Measurements from ENCODE around the gene PRMT3.
"Not testable (repeated sequence)": the region's sequence is repeated elsewhere in the genome, so short reads cannot be mapped to it uniquely, and the experiment has no call there.

The PRMT3 gene

GRCh38 chr11:20457934-20458680 is 70.6 kb downstream of the PRMT3 start:
- no peak overlapping the region for H3K4me3 ChIP-seq (ENCODE audit: low read depth, low read length)
- no peak for TF ChIP-seq CTCF (IDR thresholded peaks at IDR 0.05; ENCODE audit: low read depth, low read length)

- no peak overlapping the region for H3K4me3 ChIP-seq (ENCODE audit: low read depth, low read length)
- TF ChIP-seq CTCF (IDR thresholded peaks at IDR 0.05; ENCODE audit: low read depth, low read length), result no peak
Observed at GRCh38 chr11:20458905-20459632, 71.6 kb downstream of the PRMT3 start.

- no peak for TF ChIP-seq CTCF (IDR thresholded peaks at IDR 0.05; ENCODE audit: low read depth, low read length)
- no peak overlapping the region for H3K4me3 ChIP-seq (ENCODE audit: low read depth, low read length)
Observed at GRCh38 chr11:20459865-20460264, 72.3 kb downstream of the PRMT3 start.

- H3K4me3 ChIP-seq (ENCODE audit: low read depth, low read length), result no peak overlapping the region
- TF ChIP-seq CTCF (IDR thresholded peaks at IDR 0.05; ENCODE audit: low read depth, low read length), result no peak
Observed at GRCh38 chr11:20464518-20464917, 77.0 kb downstream of the PRMT3 start.

- no peak for TF ChIP-seq CTCF (IDR thresholded peaks at IDR 0.05; ENCODE audit: low read depth, low read length)
- H3K4me3 ChIP-seq (ENCODE audit: low read depth, low read length), result no peak overlapping the region
Observed at GRCh38 chr11:20467487-20468185, 80.1 kb downstream of the PRMT3 start.

GRCh38 chr11:20470348-20470747 is 82.8 kb downstream of the PRMT3 start:
- TF ChIP-seq CTCF (IDR thresholded peaks at IDR 0.05; ENCODE audit: low read depth, low read length), result no peak
- no peak overlapping the region for H3K4me3 ChIP-seq (ENCODE audit: low read depth, low read length)

GRCh38 chr11:20471929-20472328 is 84.4 kb downstream of the PRMT3 start:
- not testable (repeated sequence) for H3K4me3 ChIP-seq (ENCODE audit: low read depth, low read length)

Measured in WI38 (cell line).